HPDE6-E6E7 (cell line): ENCODE results near the gene NFATC1.
"Not testable (repeated sequence)": the region's sequence is repeated elsewhere in the genome, so short reads cannot be mapped to it uniquely, and the experiment has no call there.

Experiments
- DNase-seq: peaks from one replicate; pipeline ENCODE4 v3.0.0; 2011; ENCODE audit warnings: missing footprints; ENCODE audit errors: extremely low spot score

Gene NFATC1

DNA sequence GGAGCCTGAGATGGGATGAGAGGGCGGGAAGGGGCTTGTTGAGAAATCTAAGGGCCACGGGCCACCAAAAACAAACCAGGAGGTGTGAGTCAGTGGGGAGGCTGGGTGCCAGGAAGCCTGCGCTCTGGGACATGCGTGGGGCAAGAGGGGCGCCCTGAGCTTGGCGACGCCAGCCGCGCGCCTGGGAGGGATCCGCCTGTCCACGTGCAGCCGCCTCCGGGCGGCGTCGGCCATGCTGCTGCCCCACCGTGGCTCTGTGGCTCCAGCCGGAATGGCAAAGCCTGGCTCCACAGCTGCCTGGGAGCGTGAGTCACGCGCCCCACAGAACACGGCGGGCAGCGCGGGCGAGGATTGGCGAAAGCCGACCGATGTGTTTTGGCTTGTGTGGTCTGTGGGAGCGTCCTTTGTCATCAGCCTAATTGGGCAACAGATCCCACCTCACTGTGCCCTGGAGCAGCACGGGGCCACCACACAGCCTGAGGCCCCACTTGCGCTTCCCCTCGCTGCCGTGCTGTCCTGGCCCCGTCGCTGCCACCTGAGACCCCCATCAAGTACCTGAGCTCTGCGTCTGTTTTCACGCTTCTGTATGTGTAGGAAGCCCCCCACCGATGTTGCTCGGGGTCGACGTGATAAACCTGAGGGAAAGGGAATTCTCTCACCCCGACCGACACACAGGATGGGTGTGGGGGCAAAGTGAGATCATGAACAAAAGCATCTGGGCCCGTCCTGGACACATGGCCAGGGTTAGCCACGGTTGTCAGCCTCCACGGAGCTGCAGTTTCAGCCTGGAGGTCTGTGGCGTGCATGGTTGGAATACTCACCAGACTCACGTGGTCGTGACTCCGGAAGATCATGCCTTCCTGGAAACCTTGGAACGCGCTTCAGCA, 80.5 kb downstream of the NFATC1 start:
- DNase-seq, result no peak

DNA sequence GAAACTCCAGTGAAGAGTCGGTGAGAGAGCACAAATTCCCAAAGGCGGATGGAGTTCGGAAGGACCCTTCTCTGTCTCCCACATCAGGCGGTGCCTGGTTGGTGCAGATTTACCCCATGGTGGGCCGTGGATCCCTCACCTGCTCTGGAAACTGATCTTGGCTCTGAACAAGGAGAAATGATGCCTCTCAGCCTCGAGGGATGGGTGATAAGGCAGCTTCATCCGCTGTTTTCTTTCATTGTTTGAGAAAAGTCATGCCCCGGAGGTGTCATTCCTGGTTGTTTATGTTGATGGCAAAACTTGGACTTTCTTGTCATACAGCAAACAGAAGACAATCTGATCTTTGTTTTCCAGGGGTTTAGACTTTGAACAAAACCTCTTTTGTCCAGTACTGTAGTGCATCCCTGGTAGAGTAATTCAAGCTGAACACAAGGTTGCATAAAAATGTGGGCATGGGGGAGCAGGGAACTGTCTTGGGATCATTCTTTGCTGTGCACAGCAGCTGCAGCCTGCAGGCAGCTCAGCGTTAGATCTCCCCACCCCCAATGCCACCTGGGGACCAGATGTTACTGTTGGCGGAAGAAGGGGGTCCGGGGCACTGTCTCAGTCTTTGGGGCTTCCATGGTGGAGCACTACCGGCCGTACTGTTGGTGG, 81.3 kb downstream of the NFATC1 start:
- no peak for DNase-seq

DNA sequence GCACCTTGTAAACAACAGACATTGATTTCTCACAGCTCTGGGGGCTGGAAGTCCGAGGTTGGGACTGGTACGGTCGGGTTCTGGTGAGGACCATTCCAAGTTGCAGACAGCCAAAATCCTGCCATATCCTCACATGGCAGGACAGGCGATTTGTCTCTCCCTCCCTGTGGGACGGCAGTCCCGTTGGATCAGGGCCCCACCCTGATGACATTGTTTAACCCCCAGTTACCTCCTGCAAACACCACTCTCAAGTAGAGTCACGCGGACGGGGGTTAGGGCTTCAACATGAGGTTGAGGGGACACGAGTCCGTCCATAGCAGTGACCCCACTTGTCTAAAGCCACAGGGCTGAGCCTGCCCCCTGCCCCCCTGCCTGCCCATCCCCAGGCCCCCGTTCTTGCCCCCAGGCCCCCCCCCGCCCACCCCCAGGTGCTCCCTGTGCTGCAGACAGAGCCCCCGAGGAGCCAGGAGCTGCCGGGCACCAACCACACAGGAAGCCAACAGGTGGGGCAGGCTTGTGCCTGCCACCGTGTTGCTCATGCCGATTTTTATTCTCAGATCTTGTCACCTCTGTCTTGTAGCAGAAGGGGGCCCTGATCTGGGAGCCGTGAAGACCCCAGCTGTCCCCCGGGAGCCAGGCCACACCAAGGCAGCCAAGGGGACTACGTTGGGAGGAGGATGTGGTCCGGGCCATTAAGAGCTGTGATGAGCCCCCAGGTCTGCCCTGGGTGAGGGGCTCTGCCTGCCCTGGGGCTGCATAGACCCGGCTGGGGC, 82.2 kb downstream of the NFATC1 start:
- no peak for DNase-seq

DNA sequence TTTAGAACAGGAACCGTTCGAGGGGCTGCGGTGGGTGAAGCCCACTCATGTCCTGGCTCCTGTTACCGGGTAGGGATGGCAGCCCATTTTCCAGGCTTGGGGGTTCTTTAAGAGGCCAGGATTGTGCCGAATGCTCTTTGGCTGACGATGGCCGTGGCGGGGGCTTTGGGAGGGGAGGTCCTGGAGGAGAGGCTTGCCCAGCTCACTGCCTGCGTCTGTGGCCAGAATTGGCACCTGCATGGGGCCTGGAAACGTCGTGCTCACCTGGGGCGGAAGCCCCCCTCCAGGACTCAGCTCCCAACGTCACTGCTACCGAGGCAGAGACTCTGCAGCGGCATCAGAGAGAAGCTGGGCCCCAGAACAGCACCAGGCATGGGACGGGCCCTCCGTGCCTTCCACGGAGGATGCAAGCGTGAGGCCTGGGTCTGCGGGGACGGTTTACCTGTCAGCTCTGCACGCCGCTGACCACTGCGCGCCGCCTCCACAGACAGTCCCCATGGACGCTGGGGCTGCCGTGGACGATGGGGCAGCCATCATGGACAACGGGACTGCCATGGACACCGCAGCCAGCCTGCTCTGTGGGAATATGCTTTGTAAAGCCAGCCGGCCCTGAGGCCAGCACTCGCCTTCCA, 82.9 kb downstream of the NFATC1 start:
- DNase-seq, result no peak

DNA sequence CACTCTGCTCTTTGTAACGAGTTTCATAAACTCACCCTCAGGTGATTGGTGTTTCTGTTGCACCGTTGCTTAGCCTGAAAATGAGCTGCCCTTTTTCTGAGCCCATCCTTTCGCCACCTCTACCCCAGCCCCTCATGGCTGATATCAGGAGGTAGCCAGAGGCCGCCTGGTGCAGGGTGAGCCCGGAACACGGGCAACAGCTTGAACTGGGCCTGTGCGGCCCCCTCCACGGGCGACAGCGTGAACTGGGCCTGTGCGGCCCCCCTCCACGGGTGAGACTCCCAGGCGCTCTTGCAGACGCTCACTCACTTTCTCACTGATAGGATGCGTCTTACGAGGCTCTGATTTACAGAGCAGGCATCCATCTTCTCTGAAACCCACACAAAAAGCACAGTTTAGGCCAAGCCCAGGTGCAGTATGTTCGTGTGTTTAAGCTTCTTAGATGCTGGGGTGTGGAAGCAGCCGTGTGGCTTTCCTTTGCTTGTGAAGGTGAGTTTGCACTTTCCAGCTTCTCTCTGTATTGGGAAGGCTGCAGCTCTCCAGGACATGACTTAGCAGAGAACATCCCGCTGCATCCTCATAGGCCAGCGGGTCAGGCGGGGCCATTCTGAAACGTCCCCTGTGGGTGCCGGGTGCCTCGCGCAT, 83.5 kb downstream of the NFATC1 start:
- DNase-seq, result no peak

DNA sequence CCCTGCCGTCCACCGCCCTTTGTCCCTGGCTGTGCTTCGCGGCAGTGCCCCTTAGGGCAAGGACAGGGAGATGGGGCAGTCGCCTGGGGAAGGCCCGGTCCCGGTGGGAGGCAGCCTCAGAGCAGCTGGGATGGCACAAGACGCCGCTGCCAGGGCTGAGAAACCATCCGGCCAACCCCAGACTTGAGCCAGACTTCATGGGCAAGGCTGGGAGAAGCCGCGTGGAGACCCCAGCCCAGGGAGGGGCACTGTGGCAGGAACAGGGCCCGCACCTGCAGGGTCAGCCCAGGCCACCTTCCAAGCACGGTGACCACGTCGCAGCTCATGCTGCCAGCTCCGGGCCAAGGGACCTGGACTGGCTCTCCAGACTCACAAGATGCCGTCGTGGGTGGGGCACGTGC, 84.0 kb downstream of the NFATC1 start:
- DNase-seq, result no peak

DNA sequence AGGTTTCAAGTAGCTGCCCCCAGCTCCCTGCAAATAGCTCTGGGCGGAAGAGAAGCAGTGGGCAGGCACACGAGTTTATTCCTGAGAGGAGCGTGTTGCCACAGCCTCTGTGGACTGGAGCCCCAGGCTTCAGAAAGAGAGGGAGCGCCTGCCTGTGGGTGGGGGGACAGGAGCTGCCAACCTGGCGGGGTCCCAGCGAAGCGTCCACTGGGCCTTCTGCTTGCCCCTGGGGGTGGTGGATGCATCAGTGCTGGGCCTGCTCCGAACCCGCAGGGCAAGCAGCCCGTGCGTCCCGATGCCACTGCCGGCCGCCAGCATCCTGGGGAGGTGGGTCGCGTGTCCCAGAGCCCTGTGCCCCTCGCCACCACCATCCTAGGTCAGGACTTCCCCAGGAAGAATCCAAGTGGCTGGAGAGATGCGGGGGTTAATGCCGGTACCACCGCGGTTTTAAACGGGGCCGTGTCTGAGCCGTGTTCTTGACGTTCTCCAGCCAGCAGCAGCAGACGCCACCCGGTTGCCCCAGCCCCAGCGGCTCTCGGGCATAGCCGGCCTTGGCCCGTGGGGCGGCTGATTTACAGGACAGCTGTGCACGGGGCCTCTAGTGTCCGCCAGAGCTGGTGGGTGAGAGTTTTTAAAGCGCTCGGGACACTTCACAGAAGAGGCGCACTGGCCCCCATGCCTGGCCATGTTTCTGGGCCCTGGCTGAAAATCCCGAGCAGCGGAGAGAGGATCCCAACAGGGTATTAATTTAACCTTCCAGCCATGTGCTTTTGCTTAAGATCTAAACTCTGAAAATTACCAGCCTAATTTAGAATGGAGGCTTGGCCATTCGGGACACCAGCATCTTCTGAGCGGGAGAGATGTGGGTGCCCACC, 84.7 kb downstream of the NFATC1 start:
- no peak for DNase-seq

DNA sequence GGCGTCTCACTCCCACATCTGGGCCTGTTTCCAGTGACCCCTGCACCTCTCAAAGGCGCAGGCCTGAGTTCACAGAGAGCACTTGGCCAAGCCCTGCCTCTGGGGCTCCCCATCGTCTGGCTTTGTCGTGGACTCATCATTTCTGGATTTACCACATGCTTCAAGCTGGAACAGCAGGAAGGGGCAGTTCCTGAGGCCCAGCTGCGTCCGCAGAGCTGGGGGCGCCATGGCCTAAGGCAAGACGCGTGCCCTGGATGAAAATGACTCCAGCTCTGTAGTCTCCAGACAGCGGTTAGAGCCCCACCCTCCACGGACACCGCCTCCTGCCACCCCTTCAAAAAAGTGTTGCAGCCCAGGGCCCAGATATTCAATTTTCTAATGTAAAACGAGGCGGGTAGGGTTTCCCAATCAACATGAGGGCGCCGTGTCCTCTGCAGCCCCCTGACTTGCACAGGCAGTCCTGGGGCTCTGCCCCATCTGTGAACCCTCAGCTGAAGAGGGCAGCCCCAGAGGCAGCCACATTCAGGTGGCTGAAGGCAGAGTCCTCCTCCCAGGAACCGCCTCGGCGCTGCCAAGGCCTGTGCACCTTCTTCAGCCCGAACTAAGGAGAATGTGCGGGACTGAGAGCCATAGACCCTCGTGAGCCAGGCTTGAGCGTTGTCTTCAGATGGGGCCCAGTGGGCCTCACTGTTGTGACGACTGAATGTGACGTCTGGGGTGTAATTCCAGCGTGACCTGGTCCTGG, 85.5 kb downstream of the NFATC1 start:
- no peak for DNase-seq

DNA sequence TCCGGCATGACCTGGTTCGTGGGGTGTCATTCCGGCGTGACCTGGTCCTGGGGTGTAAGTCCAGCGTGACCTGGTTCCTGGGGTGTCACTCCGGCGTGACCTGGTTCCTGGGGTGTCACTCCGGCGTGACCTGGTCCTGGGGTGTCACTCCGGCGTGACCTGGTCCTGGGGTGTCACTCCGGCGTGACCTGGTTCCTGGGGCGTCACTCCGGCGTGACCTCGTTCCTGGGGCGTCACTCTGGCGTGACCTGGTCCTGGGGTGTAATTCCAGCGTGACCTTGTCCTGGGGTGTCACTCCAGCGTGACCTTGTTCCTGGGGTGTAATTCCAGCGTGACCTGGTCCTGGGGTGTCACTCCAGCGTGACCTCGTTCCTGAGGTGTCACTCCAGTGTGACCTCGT, 87.7 kb downstream of the NFATC1 start:
- not testable (repeated sequence) for DNase-seq

DNA sequence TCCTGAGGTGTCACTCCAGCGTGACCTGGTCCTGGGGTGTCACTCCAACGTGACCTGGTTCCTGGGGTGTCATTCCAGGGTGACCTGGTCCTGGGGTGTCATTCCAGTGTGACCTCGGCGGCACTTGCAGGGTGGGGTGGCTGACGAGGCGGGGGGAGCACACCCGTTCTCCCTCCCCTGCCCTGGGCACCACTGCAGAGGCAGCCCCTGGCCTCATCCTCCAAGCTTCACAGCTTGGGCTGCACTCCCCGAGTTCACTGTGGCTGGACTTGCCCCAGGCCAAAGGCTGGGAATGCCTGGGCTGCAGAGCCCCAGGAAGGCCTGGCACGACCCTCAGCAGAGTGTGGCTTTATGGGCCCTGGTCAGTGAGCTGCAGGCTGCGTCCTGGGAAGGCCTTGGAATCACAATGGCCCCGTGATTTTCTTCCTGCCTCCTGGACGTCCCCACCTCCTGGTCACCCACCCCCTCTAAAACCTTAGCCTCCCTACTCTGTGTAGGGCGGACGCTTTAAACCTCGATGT, 88.3 kb downstream of the NFATC1 start:
- no peak for DNase-seq

DNA sequence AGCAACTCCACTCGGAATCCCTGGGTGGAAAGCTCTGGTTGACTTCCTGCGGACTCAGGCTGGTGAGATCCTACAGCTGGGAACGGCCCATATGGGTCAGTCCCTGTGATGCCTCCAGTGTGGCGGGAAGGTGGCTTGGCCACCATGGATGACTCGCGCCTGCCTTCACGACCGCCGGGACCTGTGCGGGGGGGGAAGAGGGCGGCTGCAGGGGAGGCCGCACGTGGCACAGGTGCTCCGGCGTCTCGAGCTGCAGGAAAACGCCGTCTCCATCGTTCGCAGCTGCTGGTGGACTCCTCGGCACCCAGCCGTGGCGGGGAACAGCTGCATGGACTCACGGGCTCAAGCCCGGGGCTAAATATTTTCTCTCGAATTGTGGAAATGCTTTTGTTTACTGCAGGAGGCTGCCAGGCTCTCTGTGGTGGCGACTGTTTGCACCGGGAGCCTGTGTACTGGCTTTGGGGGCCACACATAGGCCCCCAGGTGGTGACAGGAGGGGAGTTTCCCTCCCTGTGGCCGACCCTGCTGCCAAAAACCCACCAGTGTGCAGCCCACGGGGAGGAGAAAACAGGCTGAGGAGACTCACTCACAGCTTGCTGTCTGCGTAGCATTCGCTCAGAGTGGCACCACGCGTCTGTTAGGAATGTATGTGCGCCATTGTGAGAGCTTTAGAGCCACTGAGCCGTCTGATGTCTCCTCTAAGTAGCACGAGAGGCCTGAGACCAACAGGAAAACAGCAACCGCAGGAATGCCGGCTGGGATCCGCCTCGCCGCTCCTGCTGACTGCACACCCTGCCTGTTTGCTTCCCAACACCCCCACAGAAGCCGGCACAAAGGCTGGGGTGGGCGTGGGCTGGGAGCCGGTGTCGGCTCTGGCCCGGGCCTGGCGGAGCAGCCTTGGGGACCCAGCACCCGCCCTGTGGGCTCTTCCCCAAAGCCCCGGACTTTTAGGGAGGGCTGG, 89.2 kb downstream of the NFATC1 start:
- DNase-seq, result no peak

DNA sequence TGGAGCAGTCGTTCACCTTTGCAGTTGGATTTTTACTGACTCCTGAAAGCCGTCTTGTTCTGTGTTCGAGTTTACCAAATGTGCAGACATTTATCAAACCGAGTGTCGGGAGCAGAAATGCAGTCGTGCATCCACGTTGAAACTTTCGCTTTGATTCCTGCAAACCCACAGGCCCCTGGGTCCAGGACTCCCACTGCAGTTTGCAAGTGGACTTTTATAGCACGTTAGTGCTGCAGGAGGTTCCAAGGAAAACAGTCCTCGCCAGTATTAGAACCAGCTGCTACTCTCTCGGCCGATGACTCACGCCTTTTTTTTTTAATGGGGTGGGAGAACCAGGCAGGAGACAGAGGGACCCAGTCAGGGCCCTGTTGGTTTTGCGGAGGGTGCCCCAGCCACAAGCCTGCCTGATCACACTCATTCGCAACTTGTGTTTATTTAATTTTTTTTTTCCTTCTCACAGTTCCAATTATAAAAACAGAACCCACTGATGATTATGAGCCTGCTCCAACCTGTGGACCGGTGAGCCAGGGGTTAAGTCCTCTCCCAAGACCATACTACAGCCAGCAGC, 90.1 kb downstream of the NFATC1 start:
- no peak for DNase-seq

DNA sequence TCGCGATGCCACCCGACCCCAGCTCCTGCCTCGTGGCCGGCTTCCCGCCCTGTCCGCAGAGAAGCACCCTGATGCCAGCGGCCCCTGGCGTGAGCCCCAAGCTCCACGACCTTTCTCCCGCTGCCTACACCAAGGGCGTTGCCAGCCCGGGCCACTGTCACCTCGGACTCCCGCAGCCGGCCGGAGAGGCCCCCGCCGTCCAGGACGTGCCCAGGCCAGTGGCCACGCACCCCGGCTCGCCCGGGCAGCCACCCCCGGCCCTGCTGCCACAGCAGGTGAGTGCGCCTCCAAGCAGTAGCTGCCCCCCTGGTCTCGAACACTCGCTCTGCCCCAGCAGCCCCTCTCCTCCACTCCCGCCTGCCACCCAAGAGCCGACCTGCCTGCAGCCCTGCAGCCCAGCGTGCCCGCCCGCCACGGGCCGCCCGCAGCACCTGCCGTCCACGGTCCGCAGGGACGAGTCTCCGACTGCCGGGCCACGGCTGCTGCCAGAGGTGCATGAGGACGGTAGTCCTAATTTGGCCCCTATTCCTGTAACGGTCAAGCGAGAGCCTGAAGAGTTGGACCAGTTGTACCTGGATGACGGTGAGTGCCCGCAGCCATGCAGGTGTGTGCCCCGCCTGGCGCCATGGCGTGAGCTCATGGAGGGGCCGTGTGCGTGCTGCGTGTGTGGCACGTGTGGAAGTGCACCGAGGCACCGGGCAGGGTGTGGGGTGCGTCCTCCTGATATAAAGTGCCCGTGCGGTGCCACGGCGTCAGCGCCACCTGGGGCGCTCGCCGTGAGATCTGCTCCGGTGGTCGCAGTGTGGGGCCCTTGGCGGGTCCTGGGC, 90.8 kb downstream of the NFATC1 start:
- no peak for DNase-seq

DNA sequence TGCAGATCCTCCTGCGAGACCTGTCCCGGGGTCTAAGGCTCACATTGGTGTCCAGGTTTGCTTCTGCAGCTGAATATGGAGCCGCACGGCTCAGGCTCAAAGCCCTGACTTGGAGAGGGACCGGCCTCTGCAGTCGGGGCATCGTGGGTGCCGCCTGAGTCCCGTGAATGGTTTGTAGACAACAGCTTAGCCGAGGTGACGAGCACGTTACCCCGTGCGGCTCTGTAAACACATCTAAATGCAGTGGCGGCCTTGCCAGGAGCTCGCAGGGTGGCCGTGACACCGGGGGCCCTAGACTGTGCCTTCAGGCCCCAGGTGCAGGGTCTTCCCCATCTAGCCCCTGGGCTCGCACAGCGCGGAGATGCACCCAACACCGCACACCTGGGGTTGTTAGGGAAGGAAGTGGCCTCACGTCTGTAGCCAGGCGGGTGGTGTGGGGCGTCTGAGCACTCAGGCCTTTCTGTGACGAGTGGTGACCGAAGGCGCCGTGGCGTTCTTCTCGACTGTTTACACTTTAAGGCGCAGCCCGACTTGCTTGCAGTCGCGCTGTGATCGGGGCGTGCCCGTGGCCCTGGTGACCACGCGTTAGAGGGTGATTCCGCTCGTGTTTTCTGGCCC, 91.6 kb downstream of the NFATC1 start:
- no peak for DNase-seq

DNA sequence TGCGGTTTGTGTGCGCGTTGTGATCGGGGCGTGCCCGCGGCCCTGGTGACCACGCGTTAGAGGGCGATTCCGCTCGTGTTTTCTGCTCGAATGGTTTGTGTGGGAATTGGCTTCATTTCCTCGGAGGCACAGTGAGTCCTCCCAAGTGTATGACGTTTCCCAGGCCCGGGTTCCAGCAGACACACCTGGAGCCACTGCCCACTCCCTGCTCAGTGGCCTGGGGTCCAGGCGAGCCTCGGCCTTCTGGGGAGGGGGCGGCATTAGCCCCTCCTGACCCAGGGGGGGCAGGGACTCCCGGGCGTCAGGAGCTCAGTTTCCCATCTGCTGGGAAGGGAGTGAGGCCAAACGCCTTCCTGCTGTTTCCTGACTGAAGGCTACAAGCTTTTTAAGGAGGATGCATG, 92.1 kb downstream of the NFATC1 start:
- no peak for DNase-seq

DNA sequence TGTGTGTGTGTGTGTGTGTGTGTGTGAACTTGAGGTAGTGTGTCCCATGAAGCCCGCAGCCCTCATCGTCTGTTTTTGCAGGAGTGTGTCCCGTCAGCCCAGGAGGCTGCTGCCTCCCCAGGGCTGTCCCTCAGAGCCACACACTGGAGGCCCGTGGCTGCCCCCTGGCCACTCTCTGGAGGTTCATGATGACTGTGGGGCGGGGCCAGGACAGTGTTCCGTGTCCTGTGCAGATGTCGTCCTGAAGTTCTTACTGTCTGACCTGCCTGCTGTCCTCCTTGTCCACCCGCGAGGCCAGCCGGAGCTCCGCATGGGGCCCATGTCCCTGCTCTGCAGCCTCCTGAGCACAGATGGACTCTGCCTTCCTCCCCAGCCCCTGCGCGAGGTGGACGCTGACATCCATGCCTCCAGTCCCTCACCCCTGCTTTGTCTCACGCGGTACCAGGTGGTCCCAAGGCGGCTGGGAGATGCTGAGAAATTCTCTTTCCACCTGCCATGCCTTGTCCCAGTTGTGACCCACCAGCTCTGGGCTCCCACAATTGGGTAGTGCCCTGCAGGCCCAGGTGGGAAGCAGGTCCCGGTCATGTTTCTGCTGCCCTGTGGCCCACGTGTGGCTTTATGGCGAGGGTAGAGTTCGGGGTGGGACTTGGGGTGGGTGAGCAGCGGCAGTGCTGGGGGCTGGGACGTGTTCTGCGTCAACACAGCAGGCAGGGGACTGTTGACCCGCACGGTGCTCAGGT, 92.8 kb downstream of the NFATC1 start:
- no peak for DNase-seq
